Gastrocnemius medialis (tissue), 4 donors: ENCODE data around the gene MME.

Experiments used
- CTCF ChIP-seq, 5 experiments: fragments of 450-650 bp in 3 of 5; fragments of 200-600 bp in 2 of 5; sonication (generic) in 2 of 5; IDR thresholded peaks in 4 of 5; conservative IDR thresholded peaks in 1 of 5; 1 replicate in 4 of 5; 2 replicates in 1 of 5; pipeline ENCODE4 v1.5.1; 2016 to 2019; ENCODE audit warnings: antibody characterized with exemption in 5 of 5, mild to moderate bottlenecking in 3 of 5, moderate library complexity in 3 of 5
- POLR2A ChIP-seq, 2 donors: fragments of 450-650 bp; IDR thresholded peaks; one replicate each; pipeline ENCODE4 v1.6.1; 2017; ENCODE audit warnings: antibody characterized with exemption in 2 of 2, mild to moderate bottlenecking in 2 of 2, moderate library complexity in 2 of 2

- no peak for TF ChIP-seq CTCF (IDR thresholded peaks at IDR 0.05 in 4 of 5, conservative IDR thresholded peaks at IDR 0.05 in 1 of 5)
- no peak for TF ChIP-seq POLR2A (IDR thresholded peaks at IDR 0.05)
Measured at GRCh38 chr3:155052470-155052869, 27.6 kb upstream of the MME start.
